Spinal cord (tissue), 10 donors: ENCODE data around the gene ID3. TPM values are rescaled to one million over a fixed set of nuclear protein-coding genes. Genes with fewer than 3 reads are reported as not detected.
A peak's percentile ranks its signal among the peaks of the same experiment; 100 is the strongest.

Experiments used
- DNase-seq, 6 donors: peaks; one replicate each; pipeline versions ENCODE4 v3.0.0 to v3.0.0-alpha.2; 2013 to 2015; ENCODE audit warnings: low spot score in 6 of 6, low read depth in 4 of 6
- H3K27ac ChIP-seq: one replicate; pipeline ENCODE4 v1.5.1; 2013; ENCODE audit warnings: low read depth, low read length, control low read depth
- H3K27me3 ChIP-seq: one replicate; pipeline ENCODE4 v1.6.1; 2013; ENCODE audit warnings: low read length; ENCODE audit not compliant: control insufficient read depth, insufficient read depth
- H3K36me3 ChIP-seq: one replicate; pipeline ENCODE4 v1.6.1; 2013; ENCODE audit warnings: low read length; ENCODE audit not compliant: control insufficient read depth, insufficient read depth
- H3K4me1 ChIP-seq: one replicate; pipeline ENCODE4 v1.6.1; 2013; ENCODE audit warnings: low read length; ENCODE audit not compliant: control insufficient read depth, insufficient read depth
- H3K4me3 ChIP-seq: one replicate; pipeline ENCODE4 v1.5.1; 2013; ENCODE audit warnings: low read depth, low read length, control low read depth
- H3K9me3 ChIP-seq: one replicate; pipeline ENCODE4 v1.6.1; 2013; ENCODE audit warnings: low read length; ENCODE audit not compliant: control insufficient read depth, insufficient read depth
- WGBS: methylation state at CpG from one replicate; pipeline ENCODE4 v1.1.5; 2013; ENCODE audit warnings: missing lambda C conversion rate; ENCODE audit not compliant: insufficient coverage; 5-methylcytosine and 5-hydroxymethylcytosine counted together
- polyA plus RNA-seq, 2 donors: library from polyadenylated mRNA; unstranded; fragments of 120-200 nt; gene quantifications; one replicate each; pipeline ENCODE4 v1.2.1, GENCODE V29; 2013; ENCODE audit not compliant: insufficient read length in 2 of 2
- total RNA-seq, 2 donors: library from RNA; depleted of rRNA in 1 of 2; stranded (reverse); fragments of 120-200 nt in 1 of 2; fragments of >200 nt in 1 of 2; gene quantifications; one replicate each; pipeline versions ENCODE4 v1.2.3 to v1.2.4, GENCODE V29; 2013 to 2014
- donor health status: healthy.

Gene ID3
- total and polyA plus RNA-seq, 4 donors = 120 to 356 (median 200) TPM

- no peaks in the 10 kb centered on the region for H3K36me3 ChIP-seq
- DNase-seq = no peak
- WGBS = 84% methylated on average over 3 of the region's 7 CpGs
- H3K27me3 ChIP-seq = no peaks in the 10 kb centered on the region
- H3K9me3 ChIP-seq = no peaks in the 10 kb centered on the region
- H3K27ac ChIP-seq = peak overlapping the region; percentile 90
- H3K4me3 ChIP-seq = no peak overlapping the region
- peaks cover 11% of the 10 kb centered on the region for H3K4me1 ChIP-seq
Observed at GRCh38 chr1:23576338-23577055, 17.2 kb upstream of the ID3 start.

DNA sequence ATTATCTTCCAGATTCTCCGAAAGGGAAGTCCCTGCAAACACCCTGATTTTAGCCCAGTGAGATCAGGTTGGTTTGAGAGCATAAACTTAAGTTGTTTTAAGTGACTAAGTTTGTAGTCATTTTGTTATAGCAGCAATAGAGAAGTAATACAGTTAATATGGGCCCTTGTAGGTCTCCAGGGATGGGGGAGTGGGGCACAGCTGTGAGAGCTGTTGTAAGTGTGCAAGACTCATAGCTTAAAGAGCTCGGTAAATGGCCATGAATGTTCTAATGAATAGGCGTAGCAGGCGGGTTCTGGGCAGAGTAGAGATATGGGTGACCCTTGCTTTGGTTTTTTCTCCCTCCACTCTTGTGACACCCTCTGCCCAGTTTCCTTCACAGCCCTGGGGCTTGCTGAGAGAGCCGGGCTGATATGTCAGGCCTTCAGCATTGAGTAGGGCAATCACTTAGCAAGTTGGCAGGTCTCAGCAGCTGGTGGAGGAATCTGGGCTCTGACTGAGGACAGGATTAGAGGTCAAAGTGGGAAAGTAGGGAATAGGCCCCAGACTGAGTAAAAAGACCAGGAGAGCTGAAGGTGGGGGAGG, 16.0 kb upstream of the ID3 start:
- no peaks in the 10 kb centered on the region for H3K9me3 ChIP-seq
- H3K4me1 ChIP-seq = peaks cover 7% of the 10 kb centered on the region
- no peak overlapping the region for H3K4me3 ChIP-seq
- no peak for DNase-seq
- H3K27ac ChIP-seq = no peak overlapping the region
- no peaks in the 10 kb centered on the region for H3K36me3 ChIP-seq
- 47% methylated on average over 3 of the region's 5 CpGs for WGBS
- H3K27me3 ChIP-seq = no peaks in the 10 kb centered on the region

GRCh38 chr1:23574265-23574754, 15.0 kb upstream of the ID3 start:
- Histone ChIP-seq H3K27me3 (no peaks in the 10 kb centered on the region), H3K9me3 (no peaks in the 10 kb centered on the region), H3K4me1 (peaks cover 8% of the 10 kb centered on the region), H3K4me3 (no peak overlapping the region), H3K36me3 (no peaks in the 10 kb centered on the region), H3K27ac (no peak overlapping the region)
- whole genome bisulfite sequencing = no CpG with 5 or more reads among the region's 2 CpGs
- DNase-seq = no peak

DNA sequence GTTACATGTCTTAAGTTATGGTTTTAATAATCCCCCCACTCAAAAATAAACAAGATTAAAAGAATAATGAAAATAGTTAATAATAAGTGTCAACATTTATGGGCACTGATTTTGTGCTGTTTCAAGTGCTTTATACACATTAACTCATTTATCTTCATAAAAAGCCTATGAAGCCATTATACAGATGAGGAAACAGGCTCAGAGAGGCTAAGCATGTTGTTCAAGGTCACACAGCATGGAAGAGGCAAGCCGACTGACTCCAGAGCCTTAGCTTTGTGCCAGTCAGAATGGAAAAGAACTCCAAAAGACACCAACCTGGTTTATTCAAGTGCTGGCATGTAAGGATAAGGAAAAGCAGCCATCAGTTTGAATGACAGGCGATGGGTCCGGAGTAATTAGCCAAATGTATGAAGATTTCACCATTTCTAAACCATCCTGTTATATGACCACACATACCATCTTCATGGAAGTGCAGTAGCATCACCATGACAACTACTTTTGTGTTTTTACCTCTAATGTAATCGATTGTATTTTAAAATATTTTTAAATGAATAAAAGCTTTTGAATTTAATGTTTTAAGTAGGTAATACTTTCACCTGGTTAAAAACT, 14.4 kb upstream of the ID3 start:
- peaks cover 14% of the 10 kb centered on the region for H3K4me1 ChIP-seq
- H3K27me3 ChIP-seq = no peaks in the 10 kb centered on the region
- H3K4me3 ChIP-seq = no peak overlapping the region
- no peak overlapping the region for H3K27ac ChIP-seq
- DNase-seq = no peak
- no peaks in the 10 kb centered on the region for H3K9me3 ChIP-seq
- H3K36me3 ChIP-seq = no peaks in the 10 kb centered on the region
- no CpG with 5 or more reads among the region's 4 CpGs for WGBS

- H3K9me3 ChIP-seq = no peaks in the 10 kb centered on the region
- WGBS = 100% methylated on average over 1 of the region's 3 CpGs
- no peak for DNase-seq
- no peak overlapping the region for H3K27ac ChIP-seq
- no peaks in the 10 kb centered on the region for H3K36me3 ChIP-seq
- no peaks in the 10 kb centered on the region for H3K27me3 ChIP-seq
- peaks cover 25% of the 10 kb centered on the region for H3K4me1 ChIP-seq
- no peak overlapping the region for H3K4me3 ChIP-seq
Observed at GRCh38 chr1:23571465-23571864, 12.2 kb upstream of the ID3 start.

DNA sequence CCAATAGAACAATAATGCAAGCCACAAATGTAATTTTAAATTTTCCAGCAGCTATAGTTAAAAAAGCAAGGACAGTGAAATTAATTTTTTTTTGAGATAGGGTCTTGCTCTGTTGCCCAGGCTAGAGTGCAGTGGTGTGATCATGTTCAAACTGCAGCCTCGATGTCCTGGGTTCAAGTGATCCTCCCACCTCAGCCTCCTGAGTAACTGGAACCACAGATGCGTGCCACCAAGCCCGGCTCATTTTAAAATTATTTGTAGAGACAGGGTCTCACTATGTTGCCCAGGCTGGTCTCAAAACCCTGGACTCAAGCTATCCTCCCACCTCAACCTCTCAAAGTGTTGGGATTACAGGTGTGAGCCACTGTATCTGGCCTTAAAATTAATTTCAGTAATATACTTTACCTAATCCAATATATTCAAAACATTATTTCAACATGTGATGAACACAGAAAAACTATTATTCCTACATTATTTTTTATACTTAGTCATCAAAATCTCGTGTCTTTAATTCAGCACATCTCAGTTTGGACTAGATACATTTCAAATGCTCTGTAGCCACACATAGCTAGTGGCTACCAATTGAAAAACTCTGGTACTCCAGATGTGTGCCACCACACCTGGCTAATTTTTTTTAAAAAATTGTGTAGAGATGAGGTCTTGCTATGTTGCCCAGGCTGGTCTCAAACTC, 10.8 kb upstream of the ID3 start:
- Histone ChIP-seq H3K4me1 (peaks cover 30% of the 10 kb centered on the region), H3K36me3 (no peaks in the 10 kb centered on the region), H3K27me3 (no peaks in the 10 kb centered on the region), H3K27ac (no peak overlapping the region), H3K4me3 (no peak overlapping the region), H3K9me3 (no peaks in the 10 kb centered on the region)
- WGBS = 88% methylated on average over 1 of the region's 4 CpGs
- DNase-seq = no peak

DNA sequence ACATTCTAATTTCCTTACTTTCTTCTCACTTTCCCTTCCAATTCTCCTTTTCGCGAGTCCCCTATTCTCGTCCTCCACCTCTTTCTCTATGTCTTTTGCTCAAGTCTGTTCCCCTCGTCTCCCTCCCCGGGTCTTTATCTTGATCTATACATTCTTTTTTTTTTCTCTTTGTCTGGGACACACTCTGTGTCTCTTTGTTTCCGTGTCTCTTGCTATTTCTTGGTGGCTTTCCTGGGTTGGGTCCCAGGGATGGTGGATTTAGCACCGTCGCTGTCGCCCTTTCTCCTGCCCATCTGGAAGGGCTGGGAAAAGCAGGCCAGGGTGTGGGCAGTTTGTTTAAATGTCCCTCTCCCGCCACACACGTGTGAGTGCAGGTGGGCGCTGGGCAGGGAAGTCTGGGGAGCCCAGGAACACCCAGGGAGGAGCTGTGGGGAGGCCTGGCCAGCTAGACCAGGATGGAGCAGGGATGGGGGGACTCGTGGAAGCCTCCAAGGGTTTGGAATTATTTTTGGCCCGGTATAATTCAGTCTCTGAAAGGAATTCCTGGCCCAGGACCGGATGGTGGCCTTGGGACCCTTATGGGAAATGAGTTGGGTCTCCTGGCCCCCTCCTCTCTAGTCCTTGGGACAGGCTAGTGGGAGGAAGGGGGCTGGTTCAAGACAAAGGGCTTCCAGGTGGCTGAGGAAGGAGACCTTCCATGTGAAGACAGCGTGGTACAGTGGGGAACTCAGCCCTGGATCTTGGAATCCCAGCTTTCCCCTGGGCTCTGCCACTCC, 9.5 kb upstream of the ID3 start:
- H3K27me3 ChIP-seq = peaks cover 2% of the 10 kb centered on the region
- H3K9me3 ChIP-seq = no peaks in the 10 kb centered on the region
- H3K4me1 ChIP-seq = peaks cover 39% of the 10 kb centered on the region
- peak in 1 of 6 donors; percentile 56 for DNase-seq
- 22% methylated on average over 14 of the region's 16 CpGs for WGBS
- peak overlapping the region; percentile 46 for H3K4me3 ChIP-seq
- H3K36me3 ChIP-seq = no peaks in the 10 kb centered on the region
- peak overlapping the region; percentile 92 for H3K27ac ChIP-seq

- peak overlapping the region; percentile 46 for H3K4me3 ChIP-seq
- peak overlapping the region; percentile 92 for H3K27ac ChIP-seq
- peak in 3 of 6 donors; percentile 48 to 80 (median 78) for DNase-seq
- no peaks in the 10 kb centered on the region for H3K36me3 ChIP-seq
- H3K27me3 ChIP-seq = peaks cover 2% of the 10 kb centered on the region
- 0% methylated on average over 50 of the region's 66 CpGs for WGBS
- H3K9me3 ChIP-seq = no peaks in the 10 kb centered on the region
- peaks cover 43% of the 10 kb centered on the region for H3K4me1 ChIP-seq
Observed at GRCh38 chr1:23567996-23568607, 8.8 kb upstream of the ID3 start.

DNA sequence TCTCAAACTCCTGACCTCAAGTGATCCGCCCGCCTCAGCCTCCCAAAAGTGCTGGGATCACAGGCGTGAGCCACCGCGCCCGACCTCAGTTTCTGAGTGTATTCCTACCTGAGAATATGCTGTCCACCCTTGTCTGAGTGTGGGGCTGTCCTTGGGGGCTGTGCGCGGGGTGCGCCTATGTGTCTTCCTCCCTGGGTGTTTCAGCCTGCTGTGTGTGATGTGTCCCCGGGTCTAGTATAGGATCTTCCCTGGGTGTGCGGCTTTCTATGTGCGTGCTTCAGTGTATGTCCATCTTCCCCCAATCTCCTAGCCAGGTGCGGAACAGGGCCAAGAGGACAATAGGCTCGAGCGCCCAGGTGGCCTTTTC, 8.3 kb upstream of the ID3 start:
- H3K4me3 ChIP-seq = no peak overlapping the region
- H3K27ac ChIP-seq = peak overlapping the region; percentile 78
- peaks cover 2% of the 10 kb centered on the region for H3K27me3 ChIP-seq
- H3K4me1 ChIP-seq = peaks cover 42% of the 10 kb centered on the region
- no peaks in the 10 kb centered on the region for H3K9me3 ChIP-seq
- no peak for DNase-seq
- WGBS = 63% methylated on average over 15 of the region's 15 CpGs
- H3K36me3 ChIP-seq = no peaks in the 10 kb centered on the region
